Fibroblast of gingiva (primary cell): Measurements from ENCODE around the gene AMBRA1.
"Not testable (repeated sequence)": the region's sequence is repeated elsewhere in the genome, so short reads cannot be mapped to it uniquely, and the experiment has no call there.

ENCODE experiments used
- DNase-seq: peaks from one replicate; pipeline ENCODE4 v3.0.0-alpha.2; 2011; ENCODE audit warnings: low read depth

Gene AMBRA1

GRCh38 chr11:46616551-46617133 lies 22.8 kb upstream of the AMBRA1 start:
- no peak for DNase-seq

- DNase-seq = no peak
Observed at GRCh38 chr11:46615756-46616155, 21.9 kb upstream of the AMBRA1 start.

- DNase-seq = no peak
Observed at GRCh38 chr11:46612326-46612725, 18.5 kb upstream of the AMBRA1 start.

GRCh38 chr11:46611526-46612304 lies 17.9 kb upstream of the AMBRA1 start:
- DNase-seq = no peak

- no peak for DNase-seq
Observed at GRCh38 chr11:46609386-46609785, 15.6 kb upstream of the AMBRA1 start.

- DNase-seq = no peak
Observed at GRCh38 chr11:46607516-46607915, 13.7 kb upstream of the AMBRA1 start.

- no peak for DNase-seq
Observed at GRCh38 chr11:46604796-46605195, 11.0 kb upstream of the AMBRA1 start.

GRCh38 chr11:46603704-46604308 lies 10.0 kb upstream of the AMBRA1 start:
- no peak for DNase-seq

GRCh38 chr11:46601129-46601528 lies 7.3 kb upstream of the AMBRA1 start:
- DNase-seq = peak; percentile 7

GRCh38 chr11:46600194-46600960 lies 6.6 kb upstream of the AMBRA1 start:
- DNase-seq = no peak

- no peak for DNase-seq
Observed at GRCh38 chr11:46599340-46600193, 5.7 kb upstream of the AMBRA1 start.

- no peak for DNase-seq
Observed at GRCh38 chr11:46597609-46598219, 3.9 kb upstream of the AMBRA1 start.

- DNase-seq = no peak
Observed at GRCh38 chr11:46597155-46597554, 3.3 kb upstream of the AMBRA1 start.

- no peak for DNase-seq
Observed at GRCh38 chr11:46594785-46595184, 962 bp upstream of the AMBRA1 start.

- DNase-seq = no peak
Observed at GRCh38 chr11:46594374-46594700, 514 bp upstream of the AMBRA1 start.

GRCh38 chr11:46590740-46591605 lies 2.9 kb downstream of the AMBRA1 start:
- DNase-seq = no peak

- DNase-seq = no peak
Observed at GRCh38 chr11:46588915-46589314, 4.9 kb downstream of the AMBRA1 start.

GRCh38 chr11:46588131-46588530 lies 5.7 kb downstream of the AMBRA1 start:
- DNase-seq = peak; percentile 52

GRCh38 chr11:46583513-46583912 lies 10.3 kb downstream of the AMBRA1 start:
- DNase-seq = not testable (repeated sequence)

GRCh38 chr11:46582588-46582987 lies 11.2 kb downstream of the AMBRA1 start:
- no peak for DNase-seq
